ENCODE data around the gene SLC25A14. TPM values are rescaled to one million over a fixed set of nuclear protein-coding genes. Genes with fewer than 3 reads are reported as not detected.
"Not testable (repeated sequence)": the region's sequence is repeated elsewhere in the genome, so short reads cannot be mapped to it uniquely, and the experiment has no call there.

SLC25A14 gene
- total RNA-seq, 3 donors from 2014 or later, result 8.3 to 12.9 (median 12.7) TPM

DNA sequence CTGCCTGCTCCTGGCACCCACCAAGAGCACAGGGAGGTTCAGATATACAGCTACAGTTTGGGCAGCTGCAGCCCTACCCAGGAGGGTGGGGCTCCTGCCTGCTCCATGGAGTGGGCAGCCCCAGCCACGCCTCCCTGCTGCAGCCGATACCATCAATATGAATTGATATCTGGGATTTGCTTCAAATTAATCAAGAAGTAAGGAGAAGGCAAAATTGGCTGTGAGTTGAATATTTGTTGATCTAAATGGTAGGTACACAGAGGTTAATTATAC is 39.8 kb upstream of the SLC25A14 start:
- no peak overlapping the region for H3K4me3 ChIP-seq
- intact Hi-C loops (cut with DNase I, micrococcal nuclease), result no loop called here
- ATAC-seq (no peak), DNase-seq (no peak)
- H3K4me1 ChIP-seq (ENCODE audit: low read depth), result no peaks in the 10 kb centered on the region
- no peaks in the 10 kb centered on the region for H3K36me3 ChIP-seq (ENCODE audit: low read depth)
- TF ChIP-seq, protein P1, sequence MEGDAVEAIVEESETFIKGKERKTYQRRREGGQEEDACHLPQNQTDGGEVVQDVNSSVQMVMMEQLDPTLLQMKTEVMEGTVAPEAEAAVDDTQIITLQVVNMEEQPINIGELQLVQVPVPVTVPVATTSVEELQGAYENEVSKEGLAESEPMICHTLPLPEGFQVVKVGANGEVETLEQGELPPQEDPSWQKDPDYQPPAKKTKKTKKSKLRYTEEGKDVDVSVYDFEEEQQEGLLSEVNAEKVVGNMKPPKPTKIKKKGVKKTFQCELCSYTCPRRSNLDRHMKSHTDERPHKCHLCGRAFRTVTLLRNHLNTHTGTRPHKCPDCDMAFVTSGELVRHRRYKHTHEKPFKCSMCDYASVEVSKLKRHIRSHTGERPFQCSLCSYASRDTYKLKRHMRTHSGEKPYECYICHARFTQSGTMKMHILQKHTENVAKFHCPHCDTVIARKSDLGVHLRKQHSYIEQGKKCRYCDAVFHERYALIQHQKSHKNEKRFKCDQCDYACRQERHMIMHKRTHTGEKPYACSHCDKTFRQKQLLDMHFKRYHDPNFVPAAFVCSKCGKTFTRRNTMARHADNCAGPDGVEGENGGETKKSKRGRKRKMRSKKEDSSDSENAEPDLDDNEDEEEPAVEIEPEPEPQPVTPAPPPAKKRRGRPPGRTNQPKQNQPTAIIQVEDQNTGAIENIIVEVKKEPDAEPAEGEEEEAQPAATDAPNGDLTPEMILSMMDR (IDR thresholded peaks at IDR 0.05), result no peak
- H3K9me3 ChIP-seq, result no peaks in the 10 kb centered on the region

DNA sequence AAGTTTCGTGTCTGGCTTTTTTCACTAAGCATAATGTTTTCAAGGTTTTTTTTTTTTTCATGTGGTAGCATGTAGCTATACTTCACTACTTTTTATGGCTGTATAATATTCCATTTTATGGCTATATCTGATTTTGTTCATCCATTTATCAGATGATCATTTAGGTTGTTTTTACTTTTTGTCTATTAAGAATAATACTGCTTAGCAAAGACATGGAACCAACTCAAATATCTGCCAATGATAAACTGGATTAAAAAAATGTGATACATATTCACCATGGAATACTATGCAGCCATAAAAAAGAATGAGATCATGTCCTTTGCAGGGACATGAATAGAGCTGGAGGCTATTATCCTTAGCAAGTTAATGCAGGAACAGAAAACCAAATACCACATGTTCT is 38.3 kb upstream of the SLC25A14 start:
- no peak overlapping the region for H3K4me3 ChIP-seq
- no peak for ATAC-seq
- intact Hi-C loops (cut with DNase I, micrococcal nuclease), result no loop called here

DNA sequence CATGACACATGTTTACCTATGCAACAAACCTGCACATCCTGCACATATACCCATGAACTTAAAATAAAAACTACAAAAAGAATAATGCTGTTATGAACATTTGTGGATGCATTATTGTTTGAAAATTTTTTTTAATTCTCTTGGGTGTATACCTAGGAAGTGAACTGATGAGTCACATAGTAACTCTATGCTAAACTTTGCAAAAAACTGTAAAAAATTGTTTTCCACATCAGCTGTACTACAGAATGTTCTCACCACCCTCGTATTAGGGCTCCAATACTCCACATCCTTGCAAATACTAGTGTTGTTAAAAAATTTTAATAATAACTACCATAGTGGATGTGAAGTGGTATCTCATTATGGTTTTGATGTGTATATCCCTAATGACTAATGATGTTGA is 37.7 kb upstream of the SLC25A14 start:
- DNase-seq (no peak), ATAC-seq (no peak)
- H3K9me3 ChIP-seq, result no peaks in the 10 kb centered on the region
- intact Hi-C loops (cut with DNase I, micrococcal nuclease), result no loop called here
- no peak overlapping the region for H3K4me3 ChIP-seq
- TF ChIP-seq, protein P1 (IDR thresholded peaks at IDR 0.05), result no peak
- H3K4me1 ChIP-seq (ENCODE audit: low read depth), result no peaks in the 10 kb centered on the region
- H3K36me3 ChIP-seq (ENCODE audit: low read depth), result no peaks in the 10 kb centered on the region

More for the DNA sequence above, 38.3 kb upstream of the SLC25A14 start:
- Histone ChIP-seq H3K4me1 (ENCODE audit: low read depth) (no peaks in the 10 kb centered on the region), H3K9me3 (no peaks in the 10 kb centered on the region), H3K36me3 (ENCODE audit: low read depth) (no peaks in the 10 kb centered on the region)
- no peak for DNase-seq
- TF ChIP-seq, protein P1 (IDR thresholded peaks at IDR 0.05), result no peak

DNA sequence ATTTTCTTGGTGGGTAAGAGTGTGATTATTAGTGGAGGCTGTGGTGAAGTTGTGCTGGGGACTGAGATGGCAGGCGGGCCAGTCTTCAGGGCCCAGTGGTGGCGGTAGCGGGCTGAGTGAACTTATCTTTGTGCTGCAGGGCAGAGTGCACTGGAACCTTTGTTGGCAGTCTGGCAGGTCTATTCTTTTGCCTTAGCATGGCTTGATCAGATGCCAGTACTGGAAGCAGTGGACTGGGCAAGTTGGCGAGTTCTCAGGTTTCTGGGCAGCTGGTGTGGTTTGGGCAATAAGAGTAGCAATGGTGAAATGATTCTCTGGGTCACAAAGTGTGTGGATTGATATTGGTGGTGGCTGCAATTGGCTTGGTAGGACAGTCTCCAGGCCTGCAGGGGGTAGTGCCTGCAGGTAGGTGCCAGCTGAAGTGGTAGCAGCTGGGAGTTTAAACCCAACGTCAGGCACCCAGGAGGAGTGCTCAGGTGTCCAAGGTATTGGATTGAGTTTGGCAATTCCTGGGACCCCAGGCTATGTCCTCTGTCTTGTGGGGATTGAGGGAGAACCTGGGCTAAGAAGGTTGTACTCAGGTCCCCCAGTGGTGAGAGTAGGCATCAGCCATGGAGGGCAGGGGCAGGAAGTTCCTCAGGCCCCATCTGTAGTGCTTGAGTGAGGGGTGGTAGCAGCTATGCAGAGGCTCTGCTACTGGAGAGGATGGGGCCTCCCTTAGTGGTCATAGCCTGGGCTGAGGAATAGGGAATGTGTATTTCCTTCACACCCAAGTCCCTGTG is 34.9 kb upstream of the SLC25A14 start:
- intact Hi-C loops (cut with DNase I, micrococcal nuclease), result no loop called here
- Histone ChIP-seq H3K4me1 (ENCODE audit: low read depth) (no peaks in the 10 kb centered on the region), H3K4me3 (no peak overlapping the region), H3K36me3 (ENCODE audit: low read depth) (no peaks in the 10 kb centered on the region), H3K9me3 (no peaks in the 10 kb centered on the region)
- DNase-seq (no peak), ATAC-seq (no peak)
- TF ChIP-seq, protein P1 (IDR thresholded peaks at IDR 0.05), result no peak

DNA sequence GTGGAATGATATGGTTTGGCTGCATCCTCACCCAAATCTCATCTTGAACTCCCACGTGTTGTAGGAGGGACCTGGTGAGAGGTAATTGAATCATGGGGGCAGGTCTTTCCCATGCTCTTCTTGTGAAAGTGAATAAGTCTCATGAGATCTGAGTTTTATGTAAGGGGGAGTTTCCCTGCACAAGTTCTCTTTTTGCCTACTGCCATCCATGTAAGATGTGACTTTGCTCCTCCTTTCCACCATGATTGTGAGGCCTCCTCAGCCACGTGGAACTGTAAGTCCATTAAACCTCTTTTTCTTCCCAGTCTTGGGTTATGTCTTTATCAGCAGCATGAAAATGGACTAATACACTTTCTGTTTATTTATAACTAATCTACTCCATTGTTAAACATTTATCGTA is 19.8 kb upstream of the SLC25A14 start:
- DNase-seq; H3K9me3 ChIP-seq; ATAC-seq; H3K36me3 ChIP-seq (ENCODE audit: low read depth); intact Hi-C loops (cut with DNase I, micrococcal nuclease); H3K4me1 ChIP-seq (ENCODE audit: low read depth); H3K4me3 ChIP-seq: not testable (repeated sequence)

DNA sequence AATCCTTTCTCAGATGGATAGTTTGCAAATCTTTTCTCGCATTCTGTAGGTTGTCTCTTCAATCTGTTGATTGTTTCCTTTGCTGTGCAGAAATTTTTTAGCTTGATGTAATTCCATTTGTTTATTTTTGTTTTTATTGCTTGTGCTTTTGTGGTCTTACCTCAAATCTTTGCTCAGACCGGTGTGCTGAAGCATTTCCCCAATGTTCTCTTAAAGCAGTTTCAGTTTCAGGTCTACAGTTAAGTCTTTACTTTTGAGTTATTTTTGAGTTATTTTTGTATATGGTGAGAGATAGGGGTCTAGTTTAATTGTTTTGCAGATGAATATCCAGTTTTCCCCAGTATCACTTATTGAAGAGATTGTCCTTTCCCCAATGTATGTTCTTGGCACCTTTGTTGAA is 18.2 kb upstream of the SLC25A14 start:
- intact Hi-C loops (cut with DNase I, micrococcal nuclease), result no loop called here
- H3K4me1 ChIP-seq (ENCODE audit: low read depth), result no peaks in the 10 kb centered on the region
- ATAC-seq (no peak), DNase-seq (no peak)
- H3K36me3 ChIP-seq (ENCODE audit: low read depth), result no peaks in the 10 kb centered on the region
- TF ChIP-seq, protein P1 (IDR thresholded peaks at IDR 0.05), result no peak
- no peak overlapping the region for H3K4me3 ChIP-seq
- H3K9me3 ChIP-seq, result no peaks in the 10 kb centered on the region
